ENCODE data around the gene AKIRIN2.

AKIRIN2 gene

GRCh38 chr6:87701676-87702588 lies at the start of gene AKIRIN2:
Gene AKIRIN2, minus strand, starts transcription at chr6:87702233. Its CDS starts 549 bp downstream, at chr6:87701684.
- DNase-seq: peak; percentile 95 to 97

- DNase-seq: no peak
Measured at GRCh38 chr6:87747646-87748045, 45.6 kb upstream of the AKIRIN2 start.

- DNase-seq: no peak
Measured at GRCh38 chr6:87745966-87746721, 44.1 kb upstream of the AKIRIN2 start.

GRCh38 chr6:87743454-87743853 lies 41.4 kb upstream of the AKIRIN2 start:
- no peak for DNase-seq

GRCh38 chr6:87742106-87742505 lies 40.1 kb upstream of the AKIRIN2 start:
- DNase-seq: no peak

GRCh38 chr6:87741001-87741650 lies 39.1 kb upstream of the AKIRIN2 start:
- DNase-seq: no peak

- DNase-seq: no peak
Measured at GRCh38 chr6:87738744-87739143, 36.7 kb upstream of the AKIRIN2 start.

GRCh38 chr6:87738000-87738399 lies 36.0 kb upstream of the AKIRIN2 start:
- DNase-seq: no peak

- no peak for DNase-seq
Measured at GRCh38 chr6:87736809-87737540, 34.9 kb upstream of the AKIRIN2 start.

- DNase-seq: peak; percentile 61 to 88
Measured at GRCh38 chr6:87731818-87732661, 30.0 kb upstream of the AKIRIN2 start.

GRCh38 chr6:87731080-87731479 lies 29.0 kb upstream of the AKIRIN2 start:
- no peak for DNase-seq

GRCh38 chr6:87729965-87730719 lies 28.1 kb upstream of the AKIRIN2 start:
- DNase-seq: peak in 1 of 2 experiments; percentile 62

GRCh38 chr6:87728706-87729105 lies 26.7 kb upstream of the AKIRIN2 start:
- peak in 1 of 2 experiments; percentile 17 for DNase-seq

- no peak for DNase-seq
Measured at GRCh38 chr6:87724983-87725811, 23.2 kb upstream of the AKIRIN2 start.

- DNase-seq: peak; percentile 40 to 85
Measured at GRCh38 chr6:87723170-87724078, 21.4 kb upstream of the AKIRIN2 start.

- no peak for DNase-seq
Measured at GRCh38 chr6:87722540-87723169, 20.6 kb upstream of the AKIRIN2 start.

- DNase-seq: no peak
Measured at GRCh38 chr6:87721311-87721710, 19.3 kb upstream of the AKIRIN2 start.

Data from NCI-H446 (cell line).